HepG2 (cell line): Measurements from ENCODE around the gene NELFB. TPM values are rescaled to one million over a fixed set of nuclear protein-coding genes. Genes with fewer than 3 reads are reported as not detected.

Experiments used
- ATAC-seq: fragments of 200-7000 bp; cut with Tn5 transposase; 3 replicates; pipeline ENCODE4 v1.9.1; 2020; ENCODE audit warnings: mild to moderate bottlenecking, moderate library complexity
- BruUV-seq: library from RNA; stranded (reverse); fragments of 400-500 nt; replicated peaks from 2 replicates; lab custom pipeline; 2021; lab: Mats Ljungman, UMichigan
- CTCF ChIA-PET: fragments of 300-600 bp; formaldehyde crosslinking; extraction: SDS; loops from one replicate; lab custom pipeline; 2021; ENCODE audit warnings: low total read pairs, inconsistent platforms, low intra/inter-chr PET ratio; lab: Yijun Ruan, JAX
- POLR2A ChIA-PET: fragments of 350-600 bp; sonication (Branson Sonifier 250); formaldehyde crosslinking; loops from one replicate; lab custom pipeline; 2020; ENCODE audit warnings: antibody characterized with exemption, inconsistent platforms; lab: Yijun Ruan, JAX
- DNase-seq: peaks from one replicate; pipeline ENCODE4 v3.0.0-alpha.2; 2015; ENCODE audit warnings: low spot score
- FAIRE-seq: peaks from 3 replicates; lab custom pipeline; 2011; peaks lifted over from hg19 to GRCh38; lab: Jason Lieb, UNC
- H2AFZ ChIP-seq: one replicate; pipeline ENCODE4 v1.6.1; 2011; ENCODE audit warnings: low read length, inconsistent platforms
- H3K27ac ChIP-seq: fragments of 300-600 bp; 3 replicates; pipeline ENCODE4 v1.8.0; 2011; ENCODE audit warnings: mixed run types, mild to moderate bottlenecking, mixed read lengths, low read length, inconsistent platforms; ENCODE audit not compliant: insufficient read depth; ENCODE audit errors: extremely low read length
- H3K27me3 ChIP-seq, 2 experiments: fragments of 200-600 bp in 1 of 2; 2 replicates in 1 of 2; 3 replicates in 1 of 2; pipeline versions ENCODE4 v1.6.0 to v1.8.0; 2011; ENCODE audit warnings: low read length in 2 of 2, mild to moderate bottlenecking in 2 of 2, moderate library complexity in 2 of 2, inconsistent platforms in 1 of 2; ENCODE audit not compliant: insufficient read depth in 2 of 2, control insufficient read depth in 1 of 2
- H3K36me3 ChIP-seq, 2 experiments: fragments of 200-600 bp in 1 of 2; replicated peaks in 1 of 2; 2 replicates in 1 of 2; 3 replicates in 1 of 2; pipeline versions ENCODE4 v1.5.1 to v1.8.0; 2011; ENCODE audit warnings: low read length in 2 of 2, inconsistent platforms in 1 of 2; ENCODE audit not compliant: insufficient read depth in 2 of 2, control insufficient read depth in 1 of 2
- H3K4me1 ChIP-seq: 2 replicates; pipeline ENCODE4 v1.5.1; 2012; ENCODE audit warnings: low read length, inconsistent platforms; ENCODE audit not compliant: insufficient read depth
- H3K4me2 ChIP-seq: 2 replicates; pipeline ENCODE4 v1.6.0; 2011; ENCODE audit warnings: low read depth, low read length, inconsistent platforms
- H3K4me3 ChIP-seq, 3 experiments: fragments of 200-600 bp in 1 of 3; sonication (generic), shearing (Covaris generic) in 1 of 3; replicated peaks in 1 of 3; 2 replicates each; pipeline ENCODE4 v1.5.1; 2011 to 2016; ENCODE audit warnings: low read length in 3 of 3, inconsistent platforms in 2 of 3, low read depth in 2 of 3, mild to moderate bottlenecking in 2 of 3, control low read depth in 1 of 3, mixed read lengths in 1 of 3; ENCODE audit not compliant: insufficient read depth in 1 of 3
- H3K79me2 ChIP-seq: one replicate; pipeline ENCODE4 v1.6.1; 2011; ENCODE audit warnings: low read length, inconsistent platforms; ENCODE audit not compliant: insufficient read depth
- H3K9ac ChIP-seq: 2 replicates; pipeline ENCODE4 v1.6.0; 2011; ENCODE audit warnings: mild to moderate bottlenecking, low read depth, low read length, inconsistent platforms; ENCODE audit not compliant: insufficient read depth
- H3K9me3 ChIP-seq: 2 replicates; pipeline ENCODE4 v1.5.1; 2012; ENCODE audit warnings: mild to moderate bottlenecking, low read length
- H4K20me1 ChIP-seq: 2 replicates; pipeline ENCODE4 v1.6.0; 2011; ENCODE audit warnings: inconsistent platforms, mild to moderate bottlenecking, low read length, moderate library complexity; ENCODE audit not compliant: insufficient read depth
- ARID2 ChIP-seq: sonication (generic); formaldehyde crosslinking; IDR thresholded peaks from 2 replicates; pipeline ENCODE4 v1.8.1; 2022; ENCODE audit warnings: mild to moderate bottlenecking, missing genetic modification reagents, borderline replicate concordance
- HDAC1 ChIP-seq: sonication (generic); formaldehyde crosslinking; IDR thresholded peaks from 2 replicates; pipeline ENCODE4 v1.5.1; 2020; ENCODE audit warnings: mild to moderate bottlenecking, missing genetic modification reagents
- RELA ChIP-seq: sonication (generic); formaldehyde crosslinking; IDR thresholded peaks from 2 replicates; pipeline ENCODE4 v1.4.0; 2020; ENCODE audit warnings: missing genetic modification reagents
- ZZZ3 ChIP-seq: sonication (generic); formaldehyde crosslinking; IDR thresholded peaks from 2 replicates; pipeline ENCODE4 v1.4.0; 2020; ENCODE audit warnings: missing genetic modification reagents, mild to moderate bottlenecking, borderline replicate concordance
- WGBS: methylation state at CpG from one replicate; pipeline ENCODE4 v1.1.6; 2017; ENCODE audit warnings: low lambda C conversion rate; 5-methylcytosine and 5-hydroxymethylcytosine counted together
- in situ Hi-C: cut with HindIII; loops from 2 replicates; pipeline ENCODE4 v1.10.0; 2017; ENCODE audit warnings: low pct_unique_long_range_greater_than_20kb; ENCODE audit not compliant: extremely low pct_ligation_motif_present
- intact Hi-C: fragments of 100-400 bp; cut with micrococcal nuclease; formaldehyde crosslinking; loops from one replicate; pipeline ENCODE4 v1.10.0; 2022; ENCODE audit not compliant: unreplicated experiment
- polyA plus RNA-seq, 8 experiments: library from polyadenylated mRNA; depleted of rRNA in 3 of 8; stranded (reverse) in 7 of 8; unstranded in 1 of 8; fragments of >200 nt; fragmentation: Illumina TruSeq in 4 of 8; extraction: Trizol in 4 of 8; gene quantifications; 2 replicates each; pipeline versions ENCODE4 v1.2.1 to v1.2.3, GENCODE V29; 2011 to 2016; ENCODE audit warnings: low read depth in 4 of 8, missing spikeins in 1 of 8, mixed read lengths in 1 of 8; ENCODE audit not compliant: insufficient read depth in 1 of 8
- total RNA-seq, 5 experiments: library from RNA; depleted of rRNA; stranded (reverse); fragments of >200 nt; fragmentation: Illumina TruSeq; extraction: Trizol; gene quantifications; 2 replicates each; pipeline ENCODE4 v1.2.3, GENCODE V29; 2016; ENCODE audit warnings: low read depth in 1 of 5
- TF ChIP-seq, protein P1 (sequence below): sonication (generic); formaldehyde crosslinking; IDR thresholded peaks from 2 replicates; pipeline ENCODE4 v1.9.0; 2021; ENCODE audit warnings: mild to moderate bottlenecking, missing genetic modification reagents

Gene NELFB
- total and polyA plus RNA-seq, 2 of the 13 experiments (the other 11 are each of a cell fraction or from before 2014, with no cell fraction given), result 26.5 to 45.8 TPM

DNA sequence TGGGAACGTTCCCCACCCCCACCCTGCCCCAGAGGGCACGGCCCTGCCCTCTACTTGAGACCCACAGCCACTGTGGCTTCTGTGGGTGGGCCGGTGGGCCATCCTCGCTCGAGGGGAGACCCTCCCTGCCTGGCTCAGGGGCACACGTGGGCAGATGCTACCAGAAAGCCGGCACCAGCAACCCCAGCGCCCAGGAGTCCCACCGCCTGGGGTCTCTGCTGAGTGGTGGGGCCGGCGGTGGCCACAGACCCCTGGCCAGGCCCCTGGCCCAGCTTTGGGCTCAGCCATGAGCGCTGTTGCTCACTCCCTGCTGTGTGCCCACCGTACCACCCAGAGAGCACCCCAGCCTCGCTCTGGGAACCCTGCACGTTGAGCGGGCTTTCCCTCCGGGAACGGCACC lies 63.5 kb downstream of the NELFB start:
- peaks cover 13 to 63% of the 10 kb centered on the region in 2 experiments for H3K27me3 ChIP-seq
- H3K9ac ChIP-seq, result no peak overlapping the region
- H2AFZ ChIP-seq, result no peak overlapping the region
- H3K36me3 ChIP-seq, result no peaks in the 10 kb centered on the region
- no TSS peak for BruUV-seq
- intact Hi-C loops, result no loop called here
- TF ChIP-seq RELA (CRISPR knock-in tag) (no peak), ARID2 (0 out of 2 replicates have a peak, but pooled peaks have one; percentile 45), HDAC1 (peak; percentile 30; the same call in 1 of the 2 replicates), ZZZ3 (no peak)
- TF ChIP-seq, protein P1, sequence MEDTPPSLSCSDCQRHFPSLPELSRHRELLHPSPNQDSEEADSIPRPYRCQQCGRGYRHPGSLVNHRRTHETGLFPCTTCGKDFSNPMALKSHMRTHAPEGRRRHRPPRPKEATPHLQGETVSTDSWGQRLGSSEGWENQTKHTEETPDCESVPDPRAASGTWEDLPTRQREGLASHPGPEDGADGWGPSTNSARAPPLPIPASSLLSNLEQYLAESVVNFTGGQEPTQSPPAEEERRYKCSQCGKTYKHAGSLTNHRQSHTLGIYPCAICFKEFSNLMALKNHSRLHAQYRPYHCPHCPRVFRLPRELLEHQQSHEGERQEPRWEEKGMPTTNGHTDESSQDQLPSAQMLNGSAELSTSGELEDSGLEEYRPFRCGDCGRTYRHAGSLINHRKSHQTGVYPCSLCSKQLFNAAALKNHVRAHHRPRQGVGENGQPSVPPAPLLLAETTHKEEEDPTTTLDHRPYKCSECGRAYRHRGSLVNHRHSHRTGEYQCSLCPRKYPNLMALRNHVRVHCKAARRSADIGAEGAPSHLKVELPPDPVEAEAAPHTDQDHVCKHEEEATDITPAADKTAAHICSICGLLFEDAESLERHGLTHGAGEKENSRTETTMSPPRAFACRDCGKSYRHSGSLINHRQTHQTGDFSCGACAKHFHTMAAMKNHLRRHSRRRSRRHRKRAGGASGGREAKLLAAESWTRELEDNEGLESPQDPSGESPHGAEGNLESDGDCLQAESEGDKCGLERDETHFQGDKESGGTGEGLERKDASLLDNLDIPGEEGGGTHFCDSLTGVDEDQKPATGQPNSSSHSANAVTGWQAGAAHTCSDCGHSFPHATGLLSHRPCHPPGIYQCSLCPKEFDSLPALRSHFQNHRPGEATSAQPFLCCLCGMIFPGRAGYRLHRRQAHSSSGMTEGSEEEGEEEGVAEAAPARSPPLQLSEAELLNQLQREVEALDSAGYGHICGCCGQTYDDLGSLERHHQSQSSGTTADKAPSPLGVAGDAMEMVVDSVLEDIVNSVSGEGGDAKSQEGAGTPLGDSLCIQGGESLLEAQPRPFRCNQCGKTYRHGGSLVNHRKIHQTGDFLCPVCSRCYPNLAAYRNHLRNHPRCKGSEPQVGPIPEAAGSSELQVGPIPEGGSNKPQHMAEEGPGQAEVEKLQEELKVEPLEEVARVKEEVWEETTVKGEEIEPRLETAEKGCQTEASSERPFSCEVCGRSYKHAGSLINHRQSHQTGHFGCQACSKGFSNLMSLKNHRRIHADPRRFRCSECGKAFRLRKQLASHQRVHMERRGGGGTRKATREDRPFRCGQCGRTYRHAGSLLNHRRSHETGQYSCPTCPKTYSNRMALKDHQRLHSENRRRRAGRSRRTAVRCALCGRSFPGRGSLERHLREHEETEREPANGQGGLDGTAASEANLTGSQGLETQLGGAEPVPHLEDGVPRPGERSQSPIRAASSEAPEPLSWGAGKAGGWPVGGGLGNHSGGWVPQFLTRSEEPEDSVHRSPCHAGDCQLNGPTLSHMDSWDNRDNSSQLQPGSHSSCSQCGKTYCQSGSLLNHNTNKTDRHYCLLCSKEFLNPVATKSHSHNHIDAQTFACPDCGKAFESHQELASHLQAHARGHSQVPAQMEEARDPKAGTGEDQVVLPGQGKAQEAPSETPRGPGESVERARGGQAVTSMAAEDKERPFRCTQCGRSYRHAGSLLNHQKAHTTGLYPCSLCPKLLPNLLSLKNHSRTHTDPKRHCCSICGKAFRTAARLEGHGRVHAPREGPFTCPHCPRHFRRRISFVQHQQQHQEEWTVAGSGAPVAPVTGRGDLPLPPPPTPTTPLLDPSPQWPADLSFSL (CRISPR knock-in tag), result no peak
- DNase-seq, result no peak
- H4K20me1 ChIP-seq, result peaks cover 4% of the 10 kb centered on the region; the same call in 1 of the 2 replicates
- in situ Hi-C loops, result no loop called here
- no peaks in the 10 kb centered on the region for H3K79me2 ChIP-seq
- peak; percentile 1; the same call in 1 of the 3 replicates for ATAC-seq
- ChIA-PET POLR2A (interaction anchor here (0.7 to 1.6 kb wide), 3 partner anchors 10 to 41 kb away, joined by 3 to 5 read pairs (median 4); partner anchors contain the start of genes NRARP and TOR4A), CTCF (interaction anchor here (0.6 kb wide), 1 partner anchor 32 kb away, joined by 5 read pairs; no protein-coding TSS in a partner anchor)
- H3K4me3 ChIP-seq, result no peak overlapping the region
- H3K4me2 ChIP-seq, result peak overlapping the region; percentile 57
- FAIRE-seq, result no peak
- H3K4me1 ChIP-seq, result peaks cover 27% of the 10 kb centered on the region
- WGBS, result 44% methylated on average over 14 of the region's 18 CpGs
- no peak overlapping the region for H3K27ac ChIP-seq
- H3K9me3 ChIP-seq, result no peaks in the 10 kb centered on the region
